ENCODE data around the gene BMP7.

DNA sequence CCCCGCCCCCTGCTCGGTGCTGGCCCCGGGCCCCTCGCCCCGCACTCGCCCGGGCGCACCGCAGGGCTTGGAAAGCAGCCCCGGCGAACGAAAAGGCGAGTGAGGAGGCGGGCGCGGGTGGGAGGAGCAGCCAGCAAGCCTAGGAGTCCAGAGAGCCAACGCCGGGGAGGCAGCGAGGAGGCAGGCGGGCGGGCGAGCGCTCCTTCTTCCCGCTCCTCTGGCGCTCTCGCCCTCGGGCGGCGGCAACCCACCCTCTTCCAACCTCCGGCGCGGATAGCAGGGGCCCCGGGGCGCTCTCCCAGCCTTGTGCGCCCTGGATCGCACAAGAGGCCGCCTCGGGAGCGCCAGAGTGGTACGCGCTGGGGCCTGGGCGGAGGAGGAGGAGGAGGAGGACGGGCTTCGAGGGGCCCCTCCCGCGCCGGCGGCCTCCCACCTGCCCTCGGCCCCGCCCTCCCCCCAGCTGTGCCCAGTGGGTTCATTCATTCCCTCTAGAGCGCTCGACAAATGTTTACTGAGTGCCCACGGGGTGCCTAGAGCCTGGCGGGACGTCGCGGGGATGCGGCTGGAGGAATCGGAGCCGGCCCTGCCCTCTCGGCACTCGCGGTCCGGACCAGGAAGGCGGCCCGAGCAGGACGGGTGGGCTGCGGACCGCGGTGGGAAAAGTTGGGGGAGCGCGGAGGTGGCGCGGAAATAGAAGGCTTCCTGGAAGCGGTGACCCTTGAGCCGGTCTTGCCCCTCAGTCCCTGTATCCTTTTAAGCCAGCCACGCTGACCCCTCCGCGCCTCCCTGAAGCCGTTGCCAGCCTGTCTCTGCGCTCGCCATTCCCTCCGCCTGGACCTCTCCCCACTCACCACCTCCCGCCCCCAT lies at the start of gene BMP7:
- TF ChIP-seq POLR2AphosphoS5 (IDR thresholded peaks at IDR 0.05; ENCODE audit: insufficient read depth, low read depth, low read length) (no peak), EZH2 (IDR thresholded peaks at IDR 0.05; ENCODE audit: borderline replicate concordance, low read depth, low read length, severe bottlenecking) (peak; percentile 83)

Data from endothelial cell of umbilical vein (primary cell).